ENCODE data around the gene SLIT3.

Gene SLIT3

DNA sequence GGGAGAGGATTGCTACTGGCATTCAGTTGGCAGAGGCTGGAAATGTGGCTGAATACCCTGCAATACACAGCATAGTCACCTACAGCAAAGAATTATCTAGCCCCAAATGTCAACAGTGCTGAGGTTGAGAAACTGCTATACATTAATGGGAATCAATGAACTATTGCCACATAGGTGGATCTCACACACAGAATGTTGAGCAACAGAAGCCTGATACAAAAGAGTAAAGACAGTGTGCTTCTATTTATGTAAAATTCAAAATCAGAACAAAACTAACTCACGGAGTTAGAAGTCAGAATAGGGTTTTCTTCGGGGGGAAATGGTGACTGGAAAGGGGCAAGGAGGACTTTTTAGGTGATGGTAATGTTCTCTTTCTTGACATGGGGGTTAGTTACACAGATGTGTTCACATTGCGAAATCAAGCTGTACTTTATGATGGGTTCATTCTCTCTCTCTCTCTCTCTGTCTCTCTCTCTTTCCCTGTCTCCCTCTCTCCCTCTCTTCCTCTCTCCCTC lies 676.0 kb downstream of the SLIT3 start:
- DNase-seq (ENCODE audit: low read depth), result peak; percentile 25
- TF ChIP-seq CTCF (conservative IDR thresholded peaks at IDR 0.05; ENCODE audit: low read depth, low read length), result no peak
- no peak overlapping the region for H3K4me3 ChIP-seq (ENCODE audit: low read depth, low read length)

GRCh38 chr5:168620807-168621206 lies 680.1 kb downstream of the SLIT3 start:
- H3K4me3 ChIP-seq (ENCODE audit: low read depth, low read length), result no peak overlapping the region
- no peak for TF ChIP-seq CTCF (conservative IDR thresholded peaks at IDR 0.05; ENCODE audit: low read depth, low read length)

DNA sequence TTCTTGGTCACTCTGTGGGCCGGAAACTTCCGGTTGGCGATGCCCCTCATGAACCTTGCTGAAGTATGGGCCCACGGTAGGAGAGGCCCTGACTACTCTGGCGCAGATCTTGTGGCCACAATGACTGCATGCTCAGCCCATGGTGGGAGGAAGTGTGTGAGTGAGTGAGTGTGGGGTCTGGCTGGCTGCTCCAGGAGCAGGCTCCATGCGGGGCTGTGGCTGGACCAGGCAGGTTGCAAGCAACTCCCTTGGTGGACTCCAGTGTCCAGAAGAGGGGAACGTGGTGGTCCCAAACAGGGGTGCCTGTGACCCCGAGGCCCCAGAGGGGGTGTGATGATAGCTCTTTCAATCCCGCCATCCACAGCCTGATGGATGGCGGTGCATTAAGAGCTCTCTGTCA lies 686.3 kb downstream of the SLIT3 start:
- DNase-seq (ENCODE audit: low read depth), result no peak
- no peak for TF ChIP-seq CTCF (conservative IDR thresholded peaks at IDR 0.05; ENCODE audit: low read depth, low read length)
- H3K4me3 ChIP-seq (ENCODE audit: low read depth, low read length), result no peak overlapping the region

More at GRCh38 chr5:168620807-168621206, 680.1 kb downstream of the SLIT3 start:
- no peak for DNase-seq (ENCODE audit: low read depth)

DNA sequence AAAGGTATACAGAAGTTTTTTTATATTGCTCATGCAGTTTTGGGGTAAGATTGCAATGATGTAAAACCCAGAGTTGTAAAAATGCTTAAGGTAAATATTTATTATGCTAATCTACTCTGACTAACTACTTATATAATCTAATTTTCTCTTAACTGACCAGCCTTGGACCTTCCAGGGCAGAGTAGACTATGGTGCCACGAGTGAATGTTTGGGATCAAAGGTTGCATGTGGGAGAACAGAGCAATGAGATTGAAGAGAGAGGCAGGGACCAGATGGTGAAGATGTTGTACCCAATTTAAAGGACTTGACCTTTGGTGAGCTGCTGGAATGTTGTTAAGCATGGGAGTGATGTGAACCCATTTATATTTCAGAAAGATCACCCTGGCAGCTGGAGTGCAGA lies 686.9 kb downstream of the SLIT3 start:
- DNase-seq (ENCODE audit: low read depth), result no peak
- TF ChIP-seq CTCF (conservative IDR thresholded peaks at IDR 0.05; ENCODE audit: low read depth, low read length), result no peak
- no peak overlapping the region for H3K4me3 ChIP-seq (ENCODE audit: low read depth, low read length)

DNA sequence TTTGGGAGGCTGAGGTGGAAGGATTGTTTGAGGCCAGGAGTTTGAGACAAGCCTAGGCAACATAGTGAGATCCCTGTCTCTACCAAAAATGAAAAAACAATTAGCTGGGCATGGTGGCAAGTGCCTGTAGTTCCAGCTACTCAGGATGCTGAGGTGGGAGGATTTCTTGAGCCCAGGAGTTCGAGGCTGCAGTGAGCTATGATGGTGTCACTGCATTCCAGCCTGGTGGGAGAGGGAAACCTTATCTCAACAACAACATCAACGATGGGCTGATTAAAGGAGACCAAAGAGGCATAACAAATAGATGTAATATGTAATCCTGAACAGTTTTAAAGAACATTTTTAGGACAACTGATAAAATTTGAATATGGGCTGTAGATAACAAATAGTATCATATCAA lies 687.5 kb downstream of the SLIT3 start:
- no peak overlapping the region for H3K4me3 ChIP-seq (ENCODE audit: low read depth, low read length)
- no peak for TF ChIP-seq CTCF (conservative IDR thresholded peaks at IDR 0.05; ENCODE audit: low read depth, low read length)
- no peak for DNase-seq (ENCODE audit: low read depth)

- H3K4me3 ChIP-seq (ENCODE audit: low read depth, low read length), result no peak overlapping the region
- no peak for TF ChIP-seq CTCF (conservative IDR thresholded peaks at IDR 0.05; ENCODE audit: low read depth, low read length)
- DNase-seq (ENCODE audit: low read depth), result peak; percentile 4
Measured at GRCh38 chr5:168612996-168613395, 687.9 kb downstream of the SLIT3 start.

DNA sequence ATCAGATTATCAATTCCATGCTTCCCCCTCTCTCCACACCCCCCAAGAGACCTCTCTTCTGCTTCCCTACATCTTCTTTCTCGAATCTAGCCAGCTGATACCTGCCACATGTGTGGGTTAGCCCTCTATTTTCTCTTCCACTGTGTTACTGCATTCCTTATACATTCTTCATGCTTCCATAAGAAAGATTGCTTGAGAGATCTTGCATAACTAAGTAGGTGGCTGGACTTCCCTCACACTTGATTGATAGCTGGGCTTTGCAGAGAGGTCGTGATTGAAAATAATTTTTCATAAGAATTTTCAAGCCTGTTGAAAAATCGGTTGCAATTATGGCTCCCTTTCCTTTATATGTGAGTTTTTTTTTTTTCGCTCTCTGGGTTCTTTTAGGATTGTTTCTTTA lies 688.8 kb downstream of the SLIT3 start:
- no peak for TF ChIP-seq CTCF (conservative IDR thresholded peaks at IDR 0.05; ENCODE audit: low read depth, low read length)
- peak; percentile 16 for DNase-seq (ENCODE audit: low read depth)
- no peak overlapping the region for H3K4me3 ChIP-seq (ENCODE audit: low read depth, low read length)
